IMR-90 (cell line): ENCODE data around the gene RCE1. TPM values are rescaled to one million over a fixed set of nuclear protein-coding genes. Genes with fewer than 3 reads are reported as not detected.

Experiments
- ATAC-seq: fragments of 200-7000 bp; cut with Tn5 transposase; 2 replicates; pipeline ENCODE4 v1.9.1; 2020; ENCODE audit warnings: low read depth, mild to moderate bottlenecking, moderate library complexity
- BruUV-seq: library from RNA; stranded (reverse); fragments of 400-500 nt; replicated peaks from 2 replicates; lab custom pipeline; 2021; lab: Mats Ljungman, UMichigan
- CTCF ChIA-PET: fragments of 300-600 bp; formaldehyde crosslinking; extraction: SDS; loops from one replicate; lab custom pipeline; 2021; ENCODE audit warnings: antibody characterized with exemption; lab: Yijun Ruan, JAX
- POLR2A ChIA-PET: fragments of 300-600 bp; sonication (Branson Sonifier 250); formaldehyde crosslinking; loops from one replicate; lab custom pipeline; 2022; ENCODE audit warnings: antibody characterized with exemption; ENCODE audit not compliant: unreplicated experiment; lab: Charles Lee
- DNase-seq: peaks from one replicate; pipeline ENCODE4 v3.0.0; 2013
- H2AFZ ChIP-seq: replicated peaks from 2 replicates; pipeline ENCODE3; 2013; ENCODE audit warnings: low read length, mild to moderate bottlenecking; ENCODE audit not compliant: poor library complexity
- H2AK5ac ChIP-seq: 2 replicates; pipeline ENCODE4 v1.6.1; 2013; ENCODE audit warnings: low read depth, low read length, inconsistent platforms
- H2AK9ac ChIP-seq: replicated peaks from 2 replicates; pipeline ENCODE3; 2013; ENCODE audit warnings: mild to moderate bottlenecking, low read depth, low read length, moderate library complexity; ENCODE audit not compliant: poor library complexity
- H2BK120ac ChIP-seq: 2 replicates; pipeline ENCODE4 v1.6.1; 2013; ENCODE audit warnings: low read depth, low read length, inconsistent platforms
- H2BK15ac ChIP-seq: 3 replicates; pipeline ENCODE4 v1.6.1; 2013; ENCODE audit warnings: low read depth, low read length, inconsistent platforms
- H2BK20ac ChIP-seq: 2 replicates; pipeline ENCODE4 v1.6.1; 2013; ENCODE audit warnings: low read depth, mild to moderate bottlenecking, inconsistent platforms, low read length, moderate library complexity
- H2BK5ac ChIP-seq: 2 replicates; pipeline ENCODE4 v1.6.1; 2013; ENCODE audit warnings: mild to moderate bottlenecking, low read depth, low read length, inconsistent platforms; ENCODE audit not compliant: poor library complexity, severe bottlenecking
- H3K14ac ChIP-seq: replicated peaks from 2 replicates; pipeline ENCODE4 v1.6.1; 2013; ENCODE audit warnings: low read depth, low read length, inconsistent platforms
- H3K18ac ChIP-seq: 2 replicates; pipeline ENCODE4 v1.6.1; 2013; ENCODE audit warnings: low read depth, low read length, control low read depth
- H3K23ac ChIP-seq: 2 replicates; pipeline ENCODE4 v1.6.1; 2013; ENCODE audit warnings: low read depth, low read length, inconsistent platforms
- H3K27ac ChIP-seq: 2 replicates; pipeline ENCODE4 v1.5.1; 2013; ENCODE audit warnings: mild to moderate bottlenecking, control low read depth, low read length; ENCODE audit not compliant: insufficient read depth
- H3K27me3 ChIP-seq: 2 replicates; pipeline ENCODE4 v1.6.1; 2013; ENCODE audit warnings: low read length; ENCODE audit not compliant: control insufficient read depth, insufficient read depth
- H3K36me3 ChIP-seq: 2 replicates; pipeline ENCODE4 v1.6.1; 2013; ENCODE audit warnings: low read length, mixed read lengths; ENCODE audit not compliant: control insufficient read depth, insufficient read depth
- H3K4ac ChIP-seq: 2 replicates; pipeline ENCODE4 v1.6.1; 2013; ENCODE audit warnings: low read depth, low read length, inconsistent platforms
- H3K4me1 ChIP-seq: 2 replicates; pipeline ENCODE4 v1.6.1; 2013; ENCODE audit warnings: low read length, mixed read lengths; ENCODE audit not compliant: control insufficient read depth, insufficient read depth
- H3K4me2 ChIP-seq: 2 replicates; pipeline ENCODE4 v1.6.1; 2013; ENCODE audit warnings: low read depth, mild to moderate bottlenecking, control low read depth, low read length, moderate library complexity
- H3K4me3 ChIP-seq: 2 replicates; pipeline ENCODE4 v1.5.1; 2013; ENCODE audit warnings: low read depth, mild to moderate bottlenecking, control low read depth, low read length, moderate library complexity; ENCODE audit not compliant: insufficient read depth
- H3K56ac ChIP-seq: 2 replicates; pipeline ENCODE4 v1.6.1; 2013; ENCODE audit warnings: low read length, inconsistent platforms; ENCODE audit not compliant: insufficient read depth; ENCODE audit errors: extremely low read depth
- H3K79me1 ChIP-seq, 2 experiments: 2 replicates each; pipeline ENCODE4 v1.6.1; 2013; ENCODE audit warnings: low read length in 2 of 2, inconsistent platforms in 1 of 2, low read depth in 1 of 2
- H3K9ac ChIP-seq: 2 replicates; pipeline ENCODE4 v1.6.1; 2013; ENCODE audit warnings: low read depth, low read length, control low read depth
- H3K9me1 ChIP-seq: 2 replicates; pipeline ENCODE4 v1.6.1; 2013; ENCODE audit warnings: low read length, inconsistent platforms; ENCODE audit not compliant: insufficient read depth
- H3K9me3 ChIP-seq: 2 replicates; pipeline ENCODE4 v1.6.1; 2013; ENCODE audit warnings: low read length; ENCODE audit not compliant: control insufficient read depth, insufficient read depth
- H4K20me1 ChIP-seq: 2 replicates; pipeline ENCODE4 v1.6.1; 2013; ENCODE audit warnings: low read length, inconsistent platforms; ENCODE audit not compliant: insufficient read depth
- H4K5ac ChIP-seq: 2 replicates; pipeline ENCODE4 v1.6.1; 2013; ENCODE audit warnings: mild to moderate bottlenecking, low read depth, low read length, control low read depth
- H4K8ac ChIP-seq, 2 experiments: 2 replicates each; pipeline ENCODE4 v1.6.1; 2013; ENCODE audit warnings: low read depth in 2 of 2, low read length in 2 of 2, control low read depth in 1 of 2, inconsistent platforms in 1 of 2
- H4K91ac ChIP-seq: 2 replicates; pipeline ENCODE4 v1.6.1; 2013; ENCODE audit warnings: low read depth, low read length, inconsistent platforms; ENCODE audit not compliant: insufficient read depth
- CEBPB ChIP-seq: IDR thresholded peaks from 2 replicates; pipeline ENCODE4 v1.6.1; 2012; ENCODE audit warnings: low read depth, low read length, improper control_type of control experiment
- CTCF ChIP-seq: conservative IDR thresholded peaks from 2 replicates; pipeline ENCODE4 v1.5.1; 2012; ENCODE audit warnings: mild to moderate bottlenecking, low read depth, low read length, improper control_type of control experiment
- ELK1 ChIP-seq: fragments of 150-350 bp; IDR thresholded peaks from 2 replicates; pipeline ENCODE4 v1.6.1; 2016; ENCODE audit warnings: low read depth, mild to moderate bottlenecking, low read length, moderate library complexity, borderline replicate concordance
- MAZ ChIP-seq: IDR thresholded peaks from 2 replicates; pipeline ENCODE4 v1.6.1; 2012; ENCODE audit warnings: low read depth, mild to moderate bottlenecking, low read length, improper control_type of control experiment, moderate library complexity, borderline replicate concordance
- MXI1 ChIP-seq: IDR thresholded peaks from 2 replicates; pipeline ENCODE4 v1.6.1; 2012; ENCODE audit warnings: low read depth, mild to moderate bottlenecking, low read length, moderate library complexity, borderline replicate concordance
- RAD21 ChIP-seq: IDR thresholded peaks from 2 replicates; pipeline ENCODE4 v1.6.1; 2012; ENCODE audit warnings: low read length, improper control_type of control experiment
- RCOR1 ChIP-seq: IDR thresholded peaks from 2 replicates; pipeline ENCODE4 v1.6.1; 2012; ENCODE audit warnings: mild to moderate bottlenecking, low read length, improper control_type of control experiment; ENCODE audit not compliant: insufficient replicate concordance
- USF2 ChIP-seq: fragments of 150-350 bp; IDR thresholded peaks from 2 replicates; pipeline ENCODE4 v1.6.1; 2017; ENCODE audit warnings: mild to moderate bottlenecking, antibody characterized with exemption, low read length, low read depth
- WGBS, 2 experiments: methylation state at CpG; one replicate each; pipeline versions ENCODE4 v1.1.5 to v1.1.7; 2013; ENCODE audit warnings: missing lambda C conversion rate in 2 of 2; ENCODE audit not compliant: insufficient read length in 1 of 2; ENCODE audit errors: extremely low coverage in 2 of 2; 5-methylcytosine and 5-hydroxymethylcytosine counted together
- dilution Hi-C: fragments of 300-500 bp; cut with HindIII; formaldehyde crosslinking; loops from one replicate; pipeline ENCODE4 v1.14.3; 2018; ENCODE audit warnings: low sequenced_read_pairs; ENCODE audit not compliant: unreplicated experiment
- in situ Hi-C: fragments of 300-500 bp; cut with MboI; formaldehyde crosslinking; loops from 3 replicates; pipeline ENCODE4 v1.14.3; 2019; ENCODE audit warnings: low sequenced_read_pairs, inconsistent platforms, mixed read lengths
- intact Hi-C: fragments of 100-400 bp; cut with micrococcal nuclease; formaldehyde crosslinking; loops from 2 replicates; pipeline ENCODE4 v1.10.0; 2022
- polyA plus RNA-seq, 3 experiments: library from polyadenylated mRNA; depleted of rRNA; stranded (reverse); fragments of >200 nt; gene quantifications; 2 replicates each; pipeline ENCODE4 v1.2.3, GENCODE V29; 2012; ENCODE audit warnings: low replicate concordance in 1 of 3
- total RNA-seq: library from RNA; depleted of rRNA; stranded (reverse); fragments of >200 nt; gene quantifications from 2 replicates; pipeline ENCODE4 v1.2.3, GENCODE V29; 2012

Gene RCE1
- total and polyA plus RNA-seq, 2 of the 4 experiments (the other 2 are of a cell fraction) = 6.6 to 19.4 TPM

- no TSS peak for BruUV-seq
- 100% methylated on average over 7 of the region's 19 CpGs; no CpG with 5 or more reads in 1 of the 2 experiments for WGBS, 2 experiments
Measured at GRCh38 chr11:66857927-66858185, 14.6 kb downstream of the RCE1 start.

More at GRCh38 chr11:66857927-66858185, 14.6 kb downstream of the RCE1 start:
- Histone ChIP-seq H4K20me1 (peaks cover 6% of the 10 kb centered on the region; the same call in 1 of the 2 replicates), H2BK20ac (no peak overlapping the region), H2AFZ (peak overlapping the region; percentile 81), H2BK5ac (no peak overlapping the region), H3K4me3 (no peak overlapping the region), H2BK15ac (no peak overlapping the region), H3K9me1 (peaks cover 15% of the 10 kb centered on the region; the same call in 1 of the 2 replicates), H3K18ac (no peak overlapping the region), H3K27ac (no peak overlapping the region; the same call in 1 of the 2 replicates), H3K4ac (0 out of 2 replicates have a peak overlapping the region, but pooled peaks have one; percentile 80), H2BK120ac (no peak overlapping the region), H2AK5ac (no peak overlapping the region; the same call in 1 of the 2 replicates), H3K79me1 (peaks cover 3 to 30% of the 10 kb centered on the region in 2 experiments; a peak in 2 of 4 replicates), H3K9ac (no peak overlapping the region), H4K5ac (no peak overlapping the region), H3K4me2 (no peak overlapping the region), H3K27me3 (no peaks in the 10 kb centered on the region), H4K91ac (no peak overlapping the region), H3K56ac (no peak overlapping the region), H3K9me3 (no peaks in the 10 kb centered on the region), H4K8ac (no peak overlapping the region), H3K36me3 (peaks cover 21% of the 10 kb centered on the region; the same call in 1 of the 2 replicates), H3K4me1 (peaks cover 4% of the 10 kb centered on the region), H2AK9ac (peak overlapping the region; percentile 99), H3K23ac (no peak overlapping the region), H3K14ac (no peak overlapping the region)
- ATAC-seq = no peak
- in situ Hi-C loops = no loop called here
- CTCF ChIA-PET = no interaction called here
- TF ChIP-seq MAZ = no peak
- TF ChIP-seq CTCF = no peak
- TF ChIP-seq USF2 = no peak
- TF ChIP-seq MXI1 = no peak
- TF ChIP-seq RCOR1 = no peak
- TF ChIP-seq CEBPB = no peak
- TF ChIP-seq RAD21 = no peak
- no peak for TF ChIP-seq ELK1
- intact Hi-C loops = loop anchor here (5.0 kb wide), 2 partner anchors 114 to 174 kb away; no protein-coding TSS in a partner anchor
- no peak for DNase-seq
- dilution Hi-C loops = no loop called here
- POLR2A ChIA-PET = no interaction called here
